GM19397 (cell line): ENCODE results near the gene TULP3.
"Not testable (repeated sequence)": the region's sequence is repeated elsewhere in the genome, so short reads cannot be mapped to it uniquely, and the experiment has no call there.

ENCODE experiments used
- ATAC-seq: cut with Tn5 transposase; IDR thresholded peaks from one replicate; pipeline ENCODE4 v1.9.1; 2021; ENCODE audit warnings: mild to moderate bottlenecking, moderate library complexity; ENCODE audit not compliant: unreplicated experiment

The TULP3 gene, protein sequence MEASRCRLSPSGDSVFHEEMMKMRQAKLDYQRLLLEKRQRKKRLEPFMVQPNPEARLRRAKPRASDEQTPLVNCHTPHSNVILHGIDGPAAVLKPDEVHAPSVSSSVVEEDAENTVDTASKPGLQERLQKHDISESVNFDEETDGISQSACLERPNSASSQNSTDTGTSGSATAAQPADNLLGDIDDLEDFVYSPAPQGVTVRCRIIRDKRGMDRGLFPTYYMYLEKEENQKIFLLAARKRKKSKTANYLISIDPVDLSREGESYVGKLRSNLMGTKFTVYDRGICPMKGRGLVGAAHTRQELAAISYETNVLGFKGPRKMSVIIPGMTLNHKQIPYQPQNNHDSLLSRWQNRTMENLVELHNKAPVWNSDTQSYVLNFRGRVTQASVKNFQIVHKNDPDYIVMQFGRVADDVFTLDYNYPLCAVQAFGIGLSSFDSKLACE

DNA sequence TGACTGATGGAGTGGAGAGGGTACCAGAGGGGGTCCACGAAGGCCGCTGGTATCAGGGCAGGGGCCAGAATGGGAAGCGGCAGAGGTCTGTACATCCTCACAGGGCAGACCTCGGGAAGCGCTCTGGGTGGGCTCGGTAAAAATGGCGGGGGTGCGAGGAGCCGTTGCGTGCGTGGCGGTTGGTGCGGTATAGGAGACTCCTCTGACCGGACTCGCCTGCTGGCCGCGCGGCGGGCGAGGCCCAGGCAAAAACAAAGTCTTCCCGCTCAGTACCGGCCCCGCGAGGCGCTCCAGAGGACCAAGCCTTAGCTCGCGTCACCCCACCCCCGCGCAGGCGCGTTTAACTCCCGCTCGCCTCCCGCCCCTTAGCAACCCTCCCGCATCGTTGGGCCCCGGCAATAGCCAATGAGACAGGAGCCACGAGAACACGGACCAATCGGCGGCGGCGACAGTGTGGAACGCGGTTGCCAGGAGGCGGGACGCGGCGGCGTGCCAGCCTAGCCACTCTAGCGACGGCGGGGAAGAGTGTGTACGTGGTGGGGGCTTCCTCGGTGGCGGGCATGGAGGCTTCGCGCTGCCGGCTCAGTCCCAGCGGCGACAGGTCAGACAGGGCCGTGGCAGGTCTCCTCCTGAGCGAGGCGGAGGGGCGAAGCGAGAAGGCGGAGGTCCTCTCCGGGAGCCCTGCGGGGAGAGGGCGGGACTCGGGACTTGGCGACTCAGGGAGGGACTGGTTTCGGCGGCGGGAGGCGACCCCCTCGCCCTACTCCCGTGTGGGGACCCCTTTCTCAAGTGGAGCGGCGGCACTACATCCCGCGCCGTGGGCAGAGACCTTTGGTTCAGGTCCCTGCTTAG, at the start of gene TULP3:
TULP3 (plus strand) TSS at position 504 of the 852 bp plus-strand sequence; CDS start at position 561, 57 bp downstream.
- ATAC-seq, result peak; percentile 98

DNA sequence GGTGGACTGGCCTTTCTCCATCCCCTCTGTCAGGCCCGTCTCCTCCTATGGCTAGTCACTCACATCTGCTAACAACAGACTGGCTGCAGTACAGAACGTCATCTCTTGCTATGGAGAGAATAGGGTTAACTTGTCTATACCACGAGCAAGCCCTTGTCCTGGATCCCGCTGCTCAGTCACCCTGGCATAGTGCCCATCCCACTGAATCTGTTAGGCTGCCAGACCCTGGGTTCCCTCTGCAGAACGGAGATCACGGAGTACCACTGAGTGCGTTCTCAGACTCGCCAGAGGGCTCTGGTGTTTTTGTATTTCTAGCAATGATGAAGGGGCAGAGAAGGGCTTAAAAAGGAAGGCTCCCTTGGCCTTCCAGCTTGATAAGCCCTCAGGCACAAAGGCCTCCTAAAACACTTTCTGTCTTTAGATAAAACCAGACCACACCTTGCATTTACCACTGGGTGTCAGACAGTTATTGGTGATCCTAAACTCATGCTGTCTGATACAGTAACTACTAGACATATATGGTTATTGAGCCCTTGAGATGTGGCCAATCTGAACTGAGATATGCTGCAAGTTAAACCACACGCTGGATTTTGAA, 49.5 kb upstream of the TULP3 start:
- no peak for ATAC-seq

DNA sequence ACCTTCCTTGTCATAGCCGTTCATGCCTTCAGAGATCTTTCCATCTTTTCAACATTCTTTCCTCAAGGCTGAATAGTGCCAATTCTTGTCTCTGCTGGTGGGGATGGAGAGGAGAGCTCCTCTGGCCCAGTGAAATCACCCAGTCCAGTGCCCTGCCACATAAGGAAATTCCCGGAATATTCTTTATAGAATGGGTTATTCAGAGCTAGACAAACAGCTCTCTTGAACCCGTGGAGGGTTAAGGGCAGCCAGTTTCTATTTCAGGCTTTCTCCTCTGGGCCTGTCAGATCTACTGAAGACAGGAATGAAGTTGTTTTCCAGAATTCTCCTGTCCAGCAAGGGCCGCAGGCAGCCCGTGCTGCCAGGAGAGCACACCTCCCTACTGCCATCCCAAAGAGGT, 47.7 kb upstream of the TULP3 start:
- ATAC-seq, result no peak

DNA sequence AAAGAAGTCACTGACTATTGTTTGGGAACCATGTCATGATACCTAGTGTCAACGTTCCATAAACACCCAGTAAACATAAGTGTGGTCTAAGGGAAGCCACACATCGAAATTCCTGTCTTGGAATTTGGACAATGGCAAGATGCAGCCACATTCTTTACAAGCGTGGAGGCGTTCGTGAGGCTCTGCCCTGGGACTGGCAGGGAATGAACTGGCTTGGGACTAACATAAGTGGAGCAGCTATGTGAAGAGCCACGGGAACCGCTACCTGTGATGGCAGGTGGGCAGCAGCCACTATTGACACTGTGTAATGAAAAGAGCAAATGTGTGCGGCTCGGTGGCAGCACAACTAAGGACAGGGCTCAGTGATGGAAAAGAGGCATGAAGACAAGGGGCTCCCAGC, 45.9 kb upstream of the TULP3 start:
- ATAC-seq, result no peak

DNA sequence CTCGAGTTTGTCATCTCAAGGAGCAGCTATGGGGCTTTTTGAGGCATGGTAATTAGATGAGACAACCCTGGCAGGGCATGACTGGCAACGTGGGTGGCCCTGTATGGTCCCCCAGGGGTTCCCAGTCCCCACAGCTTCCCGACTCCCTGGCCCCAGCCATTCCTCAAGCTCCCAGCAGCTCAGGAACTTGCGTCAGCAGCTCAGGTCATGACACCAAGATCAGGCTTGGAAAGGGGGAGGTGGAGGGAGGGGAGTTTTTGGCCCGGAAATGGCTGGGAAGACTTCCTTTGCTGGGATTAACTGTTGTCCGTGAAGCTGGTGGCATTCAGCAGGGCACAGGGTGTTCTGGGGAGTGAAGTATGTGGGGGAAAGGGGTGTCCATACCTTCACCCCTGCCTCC, 45.4 kb upstream of the TULP3 start:
- ATAC-seq, result no peak

DNA sequence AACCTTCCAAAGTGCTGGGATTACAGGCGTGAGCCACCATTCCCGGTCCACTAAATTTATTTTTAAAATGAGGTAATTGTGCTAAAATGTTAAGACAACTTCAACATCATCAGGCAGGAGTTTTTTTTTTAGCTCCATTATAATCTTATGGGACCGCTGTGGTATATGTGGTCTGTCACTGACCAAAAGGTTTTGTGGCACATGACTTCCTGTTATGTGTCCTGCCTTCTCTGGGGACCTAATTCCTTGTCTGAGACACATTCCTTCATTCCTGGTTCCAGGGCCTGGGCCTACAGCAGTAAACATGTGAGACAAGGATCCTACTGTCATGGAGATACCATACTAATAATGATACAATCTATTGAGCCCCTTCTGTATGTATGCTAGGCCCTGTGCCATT, 38.8 kb upstream of the TULP3 start:
- no peak for ATAC-seq

DNA sequence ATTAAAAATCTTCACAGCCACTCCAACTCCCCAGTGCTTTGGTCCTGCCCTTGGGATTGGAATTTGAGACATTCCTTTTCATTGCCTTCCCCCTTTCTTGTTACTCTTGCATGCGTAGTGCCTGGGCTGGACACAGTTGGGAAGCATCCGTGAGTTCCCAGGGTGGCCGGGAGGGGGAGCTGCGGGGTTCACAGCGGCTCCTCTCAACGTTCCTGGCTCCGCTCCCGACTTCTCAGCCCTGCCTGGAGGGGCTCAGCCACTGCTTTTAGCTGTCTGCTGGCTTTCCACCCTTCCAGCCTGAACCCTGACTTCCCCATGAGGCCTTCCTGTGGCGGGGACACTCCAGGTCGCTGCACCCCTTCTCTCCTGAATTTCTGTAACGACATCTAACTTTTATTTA, 37.1 kb upstream of the TULP3 start:
- no peak for ATAC-seq

DNA sequence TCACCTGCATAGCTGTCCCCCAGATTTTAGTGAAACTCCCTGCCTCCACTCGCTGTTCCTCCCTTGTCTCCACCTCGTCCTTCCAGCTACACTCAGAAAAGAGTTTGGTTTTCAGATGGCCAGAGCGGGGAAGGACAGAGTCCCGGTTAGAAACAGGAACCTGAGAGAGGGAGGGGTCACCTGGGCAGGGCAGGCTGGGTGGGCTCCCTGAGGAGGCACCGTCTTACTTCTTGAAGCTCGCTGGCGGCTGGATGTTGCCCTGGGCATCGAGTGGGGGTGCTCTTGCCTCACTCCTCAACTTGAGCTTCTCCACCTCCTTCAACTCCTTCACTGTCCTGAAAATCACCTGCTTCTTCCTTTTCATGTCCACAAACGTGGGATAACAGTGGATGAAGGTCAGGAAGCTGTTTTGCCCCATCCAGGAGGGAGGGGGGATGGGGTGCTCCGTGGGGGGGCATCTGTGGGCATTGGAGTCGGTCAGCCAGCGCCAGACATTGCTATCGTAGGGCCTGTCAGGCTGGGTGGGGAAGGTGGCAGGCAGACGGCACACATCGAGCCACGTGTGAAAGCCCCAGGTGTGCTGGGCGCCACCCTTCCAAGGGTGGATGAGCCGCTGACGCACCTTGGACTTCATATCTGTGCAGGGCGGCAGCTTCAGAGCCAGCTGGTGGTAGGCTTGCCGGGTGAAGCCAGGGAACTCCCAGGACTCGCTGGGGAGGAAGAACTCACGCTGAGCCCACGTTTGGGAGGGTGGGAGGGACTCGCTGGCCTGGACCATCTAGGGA, 35.8 kb upstream of the TULP3 start:
- no peak for ATAC-seq

DNA sequence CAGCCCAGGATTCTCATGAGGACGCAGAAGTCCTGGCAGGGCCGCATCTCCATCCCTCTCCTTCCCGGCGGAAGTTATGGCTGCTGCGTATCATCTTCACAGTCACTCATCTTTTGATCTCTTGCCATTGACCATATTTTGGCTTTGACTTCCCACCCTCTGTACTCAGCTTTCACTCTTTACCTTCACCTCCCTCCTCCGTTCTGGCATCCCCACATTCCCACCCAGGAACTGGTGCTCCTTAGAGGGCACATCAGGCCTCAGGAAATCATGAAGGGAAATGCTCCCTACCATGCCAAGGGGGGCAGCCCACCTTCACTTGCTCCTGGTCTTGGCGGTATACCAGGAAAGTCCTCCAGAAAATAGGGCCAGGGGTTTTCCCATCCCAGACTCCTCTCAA, 35.1 kb upstream of the TULP3 start:
- no peak for ATAC-seq

DNA sequence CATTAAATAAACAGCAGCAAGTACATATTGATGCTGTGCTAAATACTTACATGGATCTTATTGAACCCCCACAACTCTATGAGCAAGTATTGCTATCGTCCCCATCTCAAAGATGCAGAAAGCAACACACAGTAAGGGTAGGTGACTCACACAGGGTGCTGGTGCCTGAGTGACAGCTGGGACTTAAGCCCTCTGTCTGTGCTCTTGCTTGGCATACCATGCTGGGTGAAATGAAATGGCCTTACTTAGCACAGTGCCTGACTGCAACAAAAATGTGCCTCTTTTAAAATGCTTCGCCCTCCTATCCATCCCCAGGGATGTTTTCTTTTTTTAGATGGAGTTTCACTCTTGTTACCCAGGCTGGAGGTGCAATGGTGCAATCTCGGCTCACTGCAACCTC, 34.6 kb upstream of the TULP3 start:
- no peak for ATAC-seq

DNA sequence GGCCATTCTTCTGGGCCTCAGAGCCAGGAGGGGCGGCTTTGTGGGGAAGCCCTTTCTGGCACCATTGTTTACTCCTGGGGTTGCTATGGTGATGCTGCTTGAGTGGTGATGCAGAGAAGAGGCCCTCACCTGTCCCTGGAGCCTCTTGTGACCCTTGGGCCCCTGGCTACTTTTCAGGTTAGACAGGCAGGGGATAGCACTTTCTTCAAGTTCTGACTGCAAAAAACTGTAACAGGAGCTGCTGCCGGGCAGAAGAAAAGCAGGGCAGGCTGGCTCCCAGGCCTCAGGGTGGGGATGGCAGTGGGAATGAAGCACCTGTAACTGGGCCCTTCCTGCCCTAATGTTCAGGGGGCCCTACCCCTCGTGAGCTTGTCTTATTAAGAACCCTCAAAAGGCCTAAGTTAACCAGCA, 33.7 kb upstream of the TULP3 start, which contains the start of gene TEX52:
TEX52 (minus strand) TSS at position 19 of the 411 bp plus-strand sequence; CDS start at position 6, 13 bp downstream.
- no peak for ATAC-seq

DNA sequence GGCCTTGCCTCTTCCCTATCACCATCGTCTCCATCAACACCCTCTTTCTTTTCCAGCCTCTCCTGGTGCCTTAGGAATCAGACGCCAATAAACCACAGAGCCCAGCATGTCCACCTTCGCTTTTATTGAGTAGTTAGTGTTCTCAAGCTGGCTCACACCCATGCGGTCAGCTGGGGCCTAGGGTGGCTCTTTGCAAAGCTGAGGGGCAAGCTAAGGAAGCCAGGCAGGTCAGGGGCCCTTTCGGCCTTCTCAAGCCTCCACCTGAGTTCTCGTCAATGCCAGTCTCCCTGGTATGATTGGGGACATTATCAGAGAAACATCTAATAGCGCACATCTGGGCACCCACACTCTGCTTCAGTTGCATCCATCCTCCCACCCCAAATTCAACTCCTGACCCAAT, 33.1 kb upstream of the TULP3 start:
- ATAC-seq, result no peak

DNA sequence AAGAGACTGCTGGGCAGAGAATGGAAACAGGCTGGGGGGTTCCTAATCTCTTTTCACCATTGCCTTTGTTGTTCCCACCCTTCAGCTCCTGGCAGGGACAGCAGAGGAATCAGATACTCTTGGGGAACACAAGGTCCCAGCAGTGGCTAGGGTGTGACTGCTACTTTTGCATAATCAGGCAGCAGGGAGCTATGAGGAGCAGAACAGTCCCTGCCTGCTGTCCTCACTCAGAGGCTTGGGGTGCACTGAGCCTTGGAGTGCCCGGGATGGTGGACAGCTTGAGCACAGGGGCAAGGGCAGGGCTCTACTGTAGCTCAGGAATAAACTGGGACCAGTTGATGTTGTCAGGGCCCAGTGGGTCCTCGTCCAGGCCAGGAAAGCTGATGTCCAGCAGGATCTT, 32.4 kb upstream of the TULP3 start:
- no peak for ATAC-seq

DNA sequence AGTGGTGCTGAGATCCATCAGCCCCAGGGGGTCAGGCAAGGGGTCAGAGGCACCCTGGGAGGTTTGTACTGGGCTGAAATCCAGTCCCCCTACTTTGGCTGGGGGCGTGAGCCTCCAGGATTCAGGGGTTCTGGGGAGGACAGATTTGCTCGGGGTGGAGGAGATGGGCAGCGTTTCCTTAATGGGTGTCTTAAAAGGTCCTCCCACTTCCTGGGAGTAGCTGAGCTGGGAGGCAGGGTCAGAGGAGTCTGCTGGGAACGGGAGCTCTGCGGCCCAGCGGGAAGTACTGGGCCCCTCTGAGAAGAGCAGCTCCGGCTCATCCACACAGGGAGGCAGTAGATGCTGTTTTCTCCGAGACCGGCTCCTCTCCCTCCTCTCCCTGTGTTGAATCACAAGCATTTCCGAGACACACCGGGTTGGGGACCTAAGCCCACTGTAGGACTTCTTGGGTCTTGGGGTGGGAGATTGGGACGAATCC, 31.7 kb upstream of the TULP3 start:
- ATAC-seq, result no peak

DNA sequence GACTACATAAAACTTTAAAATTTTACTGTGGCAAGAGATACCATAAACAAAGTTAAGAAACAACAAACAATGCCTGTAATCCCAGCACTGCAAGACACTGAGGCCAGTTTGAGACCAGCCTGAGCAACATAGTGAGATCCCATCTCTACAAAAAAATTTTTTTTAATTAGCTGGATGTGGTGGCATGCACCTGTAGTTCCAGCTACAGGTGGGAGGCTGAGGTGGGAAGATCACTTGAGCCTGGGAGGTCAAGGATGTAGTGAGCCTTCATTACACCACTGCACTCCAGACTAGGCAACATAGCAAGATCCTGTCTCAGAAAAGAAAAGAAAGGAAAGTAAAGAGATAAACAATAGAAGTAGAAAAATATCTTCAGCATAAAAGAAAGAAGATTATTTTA, 30.5 kb upstream of the TULP3 start:
- ATAC-seq, result no peak

DNA sequence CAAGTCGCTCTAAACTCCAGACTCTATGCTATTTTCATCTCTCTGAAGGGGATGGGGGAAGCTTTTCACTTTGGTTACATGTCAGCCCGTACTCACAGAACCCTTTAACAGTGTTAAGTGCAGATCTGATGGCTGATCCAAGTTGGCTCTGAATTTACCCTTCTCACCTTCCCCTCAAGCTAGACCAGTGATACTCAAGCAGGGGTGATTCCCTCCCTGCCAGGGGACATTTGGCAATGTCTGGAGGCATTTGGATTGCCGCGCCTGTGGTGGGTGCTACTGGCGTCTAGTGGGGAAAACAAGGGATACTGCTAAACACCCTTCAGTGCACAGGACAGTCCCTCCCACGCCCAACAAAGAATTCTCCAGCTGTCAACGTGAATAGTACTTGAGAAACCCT, 27.8 kb upstream of the TULP3 start:
- ATAC-seq, result no peak

DNA sequence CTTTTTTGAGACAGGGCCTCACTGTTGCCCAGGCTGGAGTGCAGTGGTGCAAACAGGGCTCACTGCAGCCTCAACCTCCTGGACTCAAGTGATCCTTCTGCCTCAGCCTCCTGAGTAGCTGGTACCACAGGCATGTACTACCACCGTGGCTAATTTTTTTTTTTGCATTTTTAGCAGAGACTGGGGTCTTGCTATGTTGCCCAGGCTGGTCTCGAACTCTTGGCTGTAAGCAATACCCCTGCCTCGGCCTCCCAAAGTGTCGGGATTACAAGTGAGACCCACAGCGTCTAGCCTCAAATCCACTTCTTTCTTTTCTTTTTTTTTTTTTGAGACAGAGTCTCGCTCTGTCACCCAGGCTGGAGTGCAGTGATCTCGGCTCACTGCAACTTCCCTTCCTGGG, 27.3 kb upstream of the TULP3 start:
- ATAC-seq, result not testable (repeated sequence)

DNA sequence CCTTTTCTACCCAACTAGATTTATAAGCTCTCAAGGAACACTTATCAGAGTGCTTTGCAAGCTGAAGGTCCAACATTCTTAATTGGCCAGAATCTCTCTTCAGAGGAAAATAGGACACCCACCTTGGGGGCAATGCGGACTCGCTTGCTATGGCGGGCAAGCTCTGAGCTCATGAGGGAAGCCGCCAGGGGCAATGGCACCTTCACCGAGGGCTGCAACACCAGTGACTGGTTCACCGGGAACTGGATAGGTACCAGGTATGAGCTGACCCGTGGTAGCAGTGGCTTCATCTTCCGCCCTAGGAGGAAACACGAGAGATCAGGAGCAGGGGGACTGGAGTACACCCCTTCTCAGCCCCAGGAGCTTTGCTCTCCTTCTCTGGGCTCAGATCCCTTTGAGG, 26.5 kb upstream of the TULP3 start:
- ATAC-seq, result no peak

DNA sequence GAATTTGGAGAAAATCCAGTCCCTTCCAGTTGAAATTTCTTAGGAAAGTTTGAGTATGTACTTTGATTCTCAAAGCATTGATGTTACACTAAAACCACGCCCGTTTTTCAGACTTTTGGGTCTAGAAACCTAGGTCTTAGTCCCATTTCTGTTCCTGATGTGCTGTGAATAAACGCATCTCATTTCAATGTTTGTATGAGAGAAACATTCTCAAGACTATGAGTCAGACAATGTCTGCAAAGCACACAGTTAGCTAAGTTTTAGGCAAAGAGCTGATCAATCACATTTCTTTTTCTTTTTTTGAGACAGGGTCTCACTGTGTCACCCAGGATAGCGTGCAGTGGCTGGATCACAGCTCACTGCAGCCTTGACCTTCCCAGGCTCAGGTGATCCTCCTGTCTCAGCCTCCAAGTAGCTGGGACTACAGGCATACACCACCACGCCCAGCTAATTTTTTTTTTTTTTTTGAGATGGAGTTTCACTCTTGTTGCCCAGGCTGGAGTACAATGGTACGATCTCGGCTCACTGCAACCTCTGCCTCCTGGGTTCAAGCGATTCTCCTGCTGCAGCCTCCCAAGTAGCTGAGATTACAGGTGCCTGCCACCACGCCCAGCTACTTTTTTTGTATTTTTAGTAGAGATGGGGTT, 21.6 kb upstream of the TULP3 start:
- ATAC-seq, result not testable (repeated sequence)

DNA sequence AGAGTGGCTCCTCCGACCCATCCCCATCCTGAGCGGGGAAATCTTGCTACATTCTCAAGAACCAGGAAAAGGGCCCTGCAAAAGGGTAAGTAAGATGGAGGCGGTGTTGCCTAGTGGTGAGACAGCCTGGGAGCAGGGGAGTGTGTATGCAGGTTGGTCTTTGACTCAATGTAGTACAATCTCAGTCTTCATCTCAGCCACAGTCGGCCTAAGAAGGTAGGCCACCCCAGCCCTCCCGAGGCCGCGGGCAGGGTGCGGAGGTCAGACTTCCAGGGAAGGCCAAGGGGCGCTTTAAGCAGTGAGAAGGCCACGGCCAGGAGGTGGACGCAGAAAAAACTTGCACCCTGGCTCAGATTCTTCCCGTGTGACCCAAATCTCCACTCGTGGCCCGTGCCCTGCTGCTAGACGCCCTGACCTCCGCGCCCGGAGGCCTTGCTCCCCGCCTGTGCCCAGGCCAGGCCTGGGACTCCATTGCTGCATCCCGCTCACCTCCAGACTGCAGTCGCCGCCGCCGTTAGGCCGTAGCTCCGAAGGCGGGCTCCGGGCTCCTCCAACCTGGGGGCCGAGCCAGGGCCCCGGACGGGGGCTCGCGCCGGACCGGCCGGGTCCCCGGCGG, 14.2 kb upstream of the TULP3 start:
- ATAC-seq, result peak; percentile 38
